Fibroblast of lung (primary cell): ENCODE measurements around the gene PACS2.

Experiments
- CTCF ChIP-seq, 2 donors: IDR thresholded peaks in 1 of 2; conservative IDR thresholded peaks in 1 of 2; 1 replicate in 1 of 2; 2 replicates in 1 of 2; pipeline ENCODE4 v1.5.1; 2011 to 2012; ENCODE audit warnings: low read length in 2 of 2, control low read depth in 1 of 2, inconsistent platforms in 1 of 2, low read depth in 1 of 2, mild to moderate bottlenecking in 1 of 2
- EZH2 ChIP-seq: IDR thresholded peaks from 2 replicates; pipeline ENCODE4 v1.5.1; 2012; ENCODE audit warnings: low read length, control low read depth, mild to moderate bottlenecking; ENCODE audit errors: missing control alignments

- no peak for TF ChIP-seq EZH2
- TF ChIP-seq CTCF (conservative IDR thresholded peaks at IDR 0.05 in 1 of 2, IDR thresholded peaks at IDR 0.05 in 1 of 2; ENCODE audit: low read depth in 1 of 2, low read length in 2 of 2), result no peak
Measured at GRCh38 chr14:105315941-105316576, 1.5 kb downstream of the PACS2 start.
